ENCODE results near the gene KIRREL1.

The KIRREL1 gene

GRCh38 chr1:157961805-157962762 is 31.4 kb upstream of the KIRREL1 start:
- no peaks in the 10 kb centered on the region for H3K9me3 Mint-ChIP-seq
- no peak overlapping the region for H3K4me3 Mint-ChIP-seq
- peaks cover 64% of the 10 kb centered on the region for H3K27me3 Mint-ChIP-seq
- ATAC-seq (replicated peaks; ENCODE audit: extremely low read depth, poor library complexity, severe bottlenecking) = no peak
- no peak for DNase-seq (ENCODE audit: low spot score in 2 of 2)
- no peaks in the 10 kb centered on the region for H3K36me3 Mint-ChIP-seq (ENCODE audit: insufficient read depth)
- H3K4me1 Mint-ChIP-seq = no peaks in the 10 kb centered on the region
- no peak overlapping the region for H3K27ac Mint-ChIP-seq (ENCODE audit: low read depth)

- H3K36me3 Mint-ChIP-seq (ENCODE audit: insufficient read depth) = no peaks in the 10 kb centered on the region
- no peak overlapping the region for H3K27ac Mint-ChIP-seq (ENCODE audit: low read depth)
- H3K4me3 Mint-ChIP-seq = no peak overlapping the region
- ATAC-seq (replicated peaks; ENCODE audit: extremely low read depth, poor library complexity, severe bottlenecking) = no peak
- H3K27me3 Mint-ChIP-seq = peaks cover 59% of the 10 kb centered on the region
- H3K9me3 Mint-ChIP-seq = no peaks in the 10 kb centered on the region
- DNase-seq (ENCODE audit: low spot score in 2 of 2) = peak; percentile 13 to 22
- no peaks in the 10 kb centered on the region for H3K4me1 Mint-ChIP-seq
Measured at GRCh38 chr1:157963713-157964112, 29.7 kb upstream of the KIRREL1 start.

GRCh38 chr1:157965584-157965983 is 27.9 kb upstream of the KIRREL1 start:
- peaks cover 46% of the 10 kb centered on the region for H3K27me3 Mint-ChIP-seq
- H3K36me3 Mint-ChIP-seq (ENCODE audit: insufficient read depth) = no peaks in the 10 kb centered on the region
- ATAC-seq (replicated peaks; ENCODE audit: extremely low read depth, poor library complexity, severe bottlenecking) = no peak
- H3K4me1 Mint-ChIP-seq = no peaks in the 10 kb centered on the region
- DNase-seq (ENCODE audit: low spot score in 2 of 2) = no peak
- no peaks in the 10 kb centered on the region for H3K9me3 Mint-ChIP-seq
- no peak overlapping the region for H3K4me3 Mint-ChIP-seq
- H3K27ac Mint-ChIP-seq (ENCODE audit: low read depth) = no peak overlapping the region

GRCh38 chr1:157966031-157966537 is 27.4 kb upstream of the KIRREL1 start:
- DNase-seq (ENCODE audit: low spot score in 2 of 2) (no peak), ATAC-seq (replicated peaks; ENCODE audit: extremely low read depth, poor library complexity, severe bottlenecking) (no peak)
- Mint-ChIP-seq H3K27me3 (peaks cover 41% of the 10 kb centered on the region), H3K27ac (ENCODE audit: low read depth) (no peak overlapping the region), H3K9me3 (no peaks in the 10 kb centered on the region), H3K4me3 (no peak overlapping the region), H3K4me1 (no peaks in the 10 kb centered on the region), H3K36me3 (ENCODE audit: insufficient read depth) (no peaks in the 10 kb centered on the region)

- Mint-ChIP-seq H3K27ac (ENCODE audit: low read depth) (no peak overlapping the region), H3K4me3 (no peak overlapping the region), H3K36me3 (ENCODE audit: insufficient read depth) (no peaks in the 10 kb centered on the region), H3K4me1 (no peaks in the 10 kb centered on the region), H3K27me3 (peaks cover 30% of the 10 kb centered on the region), H3K9me3 (no peaks in the 10 kb centered on the region)
- DNase-seq (ENCODE audit: low spot score in 2 of 2) (no peak), ATAC-seq (replicated peaks; ENCODE audit: extremely low read depth, poor library complexity, severe bottlenecking) (no peak)
Measured at GRCh38 chr1:157967205-157967604, 26.2 kb upstream of the KIRREL1 start.

GRCh38 chr1:157968508-157968907 is 24.9 kb upstream of the KIRREL1 start:
- H3K27me3 Mint-ChIP-seq = peaks cover 22% of the 10 kb centered on the region
- no peak overlapping the region for H3K27ac Mint-ChIP-seq (ENCODE audit: low read depth)
- DNase-seq (ENCODE audit: low spot score in 2 of 2) (no peak), ATAC-seq (replicated peaks; ENCODE audit: extremely low read depth, poor library complexity, severe bottlenecking) (no peak)
- no peak overlapping the region for H3K4me3 Mint-ChIP-seq
- H3K9me3 Mint-ChIP-seq = no peaks in the 10 kb centered on the region
- no peaks in the 10 kb centered on the region for H3K36me3 Mint-ChIP-seq (ENCODE audit: insufficient read depth)
- no peaks in the 10 kb centered on the region for H3K4me1 Mint-ChIP-seq

GRCh38 chr1:157968946-157969345 is 24.5 kb upstream of the KIRREL1 start:
- DNase-seq (ENCODE audit: low spot score in 2 of 2) (no peak), ATAC-seq (replicated peaks; ENCODE audit: extremely low read depth, poor library complexity, severe bottlenecking) (no peak)

GRCh38 chr1:157969697-157970485 is 23.6 kb upstream of the KIRREL1 start:
- Mint-ChIP-seq H3K27me3 (peaks cover 22% of the 10 kb centered on the region), H3K4me1 (no peaks in the 10 kb centered on the region), H3K9me3 (no peaks in the 10 kb centered on the region), H3K4me3 (no peak overlapping the region), H3K36me3 (ENCODE audit: insufficient read depth) (no peaks in the 10 kb centered on the region), H3K27ac (ENCODE audit: low read depth) (no peak overlapping the region)
- DNase-seq (ENCODE audit: low spot score in 2 of 2) (no peak), ATAC-seq (replicated peaks; ENCODE audit: extremely low read depth, poor library complexity, severe bottlenecking) (no peak)

More at GRCh38 chr1:157968946-157969345, 24.5 kb upstream of the KIRREL1 start:
- Mint-ChIP-seq H3K36me3 (ENCODE audit: insufficient read depth) (no peaks in the 10 kb centered on the region), H3K9me3 (no peaks in the 10 kb centered on the region), H3K4me3 (no peak overlapping the region), H3K27me3 (peaks cover 22% of the 10 kb centered on the region), H3K27ac (ENCODE audit: low read depth) (no peak overlapping the region), H3K4me1 (no peaks in the 10 kb centered on the region)

- H3K27me3 Mint-ChIP-seq = peaks cover 25% of the 10 kb centered on the region
- no peaks in the 10 kb centered on the region for H3K4me1 Mint-ChIP-seq
- no peak overlapping the region for H3K4me3 Mint-ChIP-seq
- no peaks in the 10 kb centered on the region for H3K9me3 Mint-ChIP-seq
- H3K27ac Mint-ChIP-seq (ENCODE audit: low read depth) = no peak overlapping the region
- no peaks in the 10 kb centered on the region for H3K36me3 Mint-ChIP-seq (ENCODE audit: insufficient read depth)
- ATAC-seq (replicated peaks; ENCODE audit: extremely low read depth, poor library complexity, severe bottlenecking) = no peak
- DNase-seq (ENCODE audit: low spot score in 2 of 2) = no peak
Measured at GRCh38 chr1:157971769-157972168, 21.7 kb upstream of the KIRREL1 start.

GRCh38 chr1:157975228-157975950 is 18.1 kb upstream of the KIRREL1 start:
- H3K4me1 Mint-ChIP-seq = no peaks in the 10 kb centered on the region
- no peaks in the 10 kb centered on the region for H3K9me3 Mint-ChIP-seq
- H3K27ac Mint-ChIP-seq (ENCODE audit: low read depth) = no peak overlapping the region
- no peak overlapping the region for H3K4me3 Mint-ChIP-seq
- DNase-seq (ENCODE audit: low spot score in 2 of 2) (no peak), ATAC-seq (replicated peaks; ENCODE audit: extremely low read depth, poor library complexity, severe bottlenecking) (no peak)
- H3K36me3 Mint-ChIP-seq (ENCODE audit: insufficient read depth) = no peaks in the 10 kb centered on the region
- peaks cover 34% of the 10 kb centered on the region for H3K27me3 Mint-ChIP-seq

- Mint-ChIP-seq H3K36me3 (ENCODE audit: insufficient read depth) (no peaks in the 10 kb centered on the region), H3K4me3 (no peak overlapping the region), H3K4me1 (no peaks in the 10 kb centered on the region), H3K27me3 (peaks cover 39% of the 10 kb centered on the region), H3K9me3 (no peaks in the 10 kb centered on the region), H3K27ac (ENCODE audit: low read depth) (no peak overlapping the region)
- ATAC-seq (replicated peaks; ENCODE audit: extremely low read depth, poor library complexity, severe bottlenecking) (no peak), DNase-seq (ENCODE audit: low spot score in 2 of 2) (no peak)
Measured at GRCh38 chr1:157976888-157977287, 16.6 kb upstream of the KIRREL1 start.

Measured in central memory CD8-positive, alpha-beta T cell (primary cell).